Measurements from ENCODE around the gene EFNA4.

DNA sequence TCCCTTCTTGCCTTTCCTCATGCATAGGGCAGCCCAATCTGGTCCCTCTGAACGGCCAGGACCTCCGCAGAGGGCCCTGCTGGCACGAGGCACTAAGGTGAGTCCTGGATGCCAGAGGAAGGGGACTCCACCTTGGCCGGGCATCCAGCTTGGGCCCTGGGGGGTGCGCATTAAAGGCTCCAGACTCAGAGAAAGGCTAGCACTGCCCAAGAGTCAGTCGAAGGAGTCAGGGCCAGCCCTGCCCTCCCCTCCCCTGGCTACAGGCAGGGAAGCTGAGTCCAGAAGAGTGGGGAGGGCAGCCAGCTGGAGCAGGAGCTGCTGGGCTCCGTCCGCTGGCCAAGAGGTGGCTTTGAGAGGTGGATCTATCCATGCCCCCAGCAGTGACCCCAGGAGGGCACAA, 2.8 kb upstream of the EFNA4 start:
- TF ChIP-seq GATA2 (IDR thresholded peaks at IDR 0.05; ENCODE audit: low read depth, low read length) (no peak), GATA3 (IDR thresholded peaks at IDR 0.05; ENCODE audit: low read depth, low read length) (no peak)
